SKM-1 (cell line): ENCODE results near the gene PITPNM2.

Experiments
- DNase-seq: peaks from one replicate; lab custom pipeline; 2025; ENCODE audit not compliant: unreplicated experiment; lab: John Stamatoyannopoulos, UW

PITPNM2 gene

GRCh38 chr12:123145211-123145610 lies 5.7 kb downstream of the PITPNM2 start:
- no peak for DNase-seq

GRCh38 chr12:123143736-123144461 lies 7.0 kb downstream of the PITPNM2 start:
- DNase-seq = no peak

- DNase-seq = no peak
Measured at GRCh38 chr12:123142921-123143735, 7.8 kb downstream of the PITPNM2 start.

- DNase-seq = no peak
Measured at GRCh38 chr12:123142518-123142840, 8.4 kb downstream of the PITPNM2 start.

GRCh38 chr12:123141615-123142517 lies 9.0 kb downstream of the PITPNM2 start:
- no peak for DNase-seq

- DNase-seq = no peak
Measured at GRCh38 chr12:123140676-123141614, 9.9 kb downstream of the PITPNM2 start.

- no peak for DNase-seq
Measured at GRCh38 chr12:123139926-123140675, 10.8 kb downstream of the PITPNM2 start.

- DNase-seq = no peak
Measured at GRCh38 chr12:123135688-123136087, 15.2 kb downstream of the PITPNM2 start.

GRCh38 chr12:123134826-123135225 lies 16.1 kb downstream of the PITPNM2 start:
- DNase-seq = no peak

- no peak for DNase-seq
Measured at GRCh38 chr12:123134271-123134671, 16.6 kb downstream of the PITPNM2 start.

GRCh38 chr12:123133701-123134100 lies 17.2 kb downstream of the PITPNM2 start:
- DNase-seq = no peak

GRCh38 chr12:123132951-123133619 lies 17.8 kb downstream of the PITPNM2 start:
- DNase-seq = no peak

GRCh38 chr12:123131879-123132402 lies 18.9 kb downstream of the PITPNM2 start:
- no peak for DNase-seq

GRCh38 chr12:123131291-123131832 lies 19.5 kb downstream of the PITPNM2 start:
- DNase-seq = no peak

- DNase-seq = no peak
Measured at GRCh38 chr12:123129621-123130020, 21.3 kb downstream of the PITPNM2 start.

- no peak for DNase-seq
Measured at GRCh38 chr12:123127182-123127495, 23.8 kb downstream of the PITPNM2 start.

GRCh38 chr12:123126294-123127181 lies 24.4 kb downstream of the PITPNM2 start:
- DNase-seq = no peak

GRCh38 chr12:123122626-123123025 lies 28.3 kb downstream of the PITPNM2 start:
- DNase-seq = no peak
